Fibroblast of the conjunctiva (primary cell): ENCODE measurements around the gene RNPEPL1.

Source experiments
- DNase-seq: peaks from one replicate; pipeline ENCODE4 v3.0.0-alpha.2; 2010; ENCODE audit warnings: low read depth

RNPEPL1 gene

GRCh38 chr2:240576436-240577205 is 8.3 kb downstream of the RNPEPL1 start:
- no peak for DNase-seq

- no peak for DNase-seq
Measured at GRCh38 chr2:240577281-240578109, 9.2 kb downstream of the RNPEPL1 start.

- DNase-seq, result no peak
Measured at GRCh38 chr2:240578110-240578450, 9.8 kb downstream of the RNPEPL1 start.

GRCh38 chr2:240578488-240578887 is 10.2 kb downstream of the RNPEPL1 start:
- DNase-seq, result no peak

GRCh38 chr2:240579071-240579762 is 10.9 kb downstream of the RNPEPL1 start:
- no peak for DNase-seq

GRCh38 chr2:240579771-240580614 is 11.7 kb downstream of the RNPEPL1 start:
- DNase-seq, result peak; percentile 50

- DNase-seq, result no peak
Measured at GRCh38 chr2:240581811-240582210, 13.5 kb downstream of the RNPEPL1 start.

GRCh38 chr2:240582781-240583180 is 14.5 kb downstream of the RNPEPL1 start:
- DNase-seq, result no peak

GRCh38 chr2:240583774-240584173 is 15.5 kb downstream of the RNPEPL1 start:
- no peak for DNase-seq

GRCh38 chr2:240584486-240585031 is 16.3 kb downstream of the RNPEPL1 start:
- DNase-seq, result no peak

- DNase-seq, result no peak
Measured at GRCh38 chr2:240585101-240585500, 16.8 kb downstream of the RNPEPL1 start.

- no peak for DNase-seq
Measured at GRCh38 chr2:240585681-240586197, 17.5 kb downstream of the RNPEPL1 start.

- DNase-seq, result peak; percentile 86
Measured at GRCh38 chr2:240586198-240586918, 18.1 kb downstream of the RNPEPL1 start, which contains the start of gene CAPN10. CAPN10 (plus strand) TSS chr2:240586734; CDS start chr2:240586912, 178 bp downstream.

- DNase-seq, result no peak
Measured at GRCh38 chr2:240586919-240587800, 18.9 kb downstream of the RNPEPL1 start.

GRCh38 chr2:240588006-240588655 is 19.8 kb downstream of the RNPEPL1 start:
- DNase-seq, result no peak

- no peak for DNase-seq
Measured at GRCh38 chr2:240588669-240589068, 20.4 kb downstream of the RNPEPL1 start.

- no peak for DNase-seq
Measured at GRCh38 chr2:240589375-240589774, 21.1 kb downstream of the RNPEPL1 start.

- no peak for DNase-seq
Measured at GRCh38 chr2:240589850-240590525, 21.7 kb downstream of the RNPEPL1 start.
